Hepatocyte (in vitro differentiated cells): ENCODE results near the gene SNAP25. TPM values are rescaled to one million over a fixed set of nuclear protein-coding genes. Genes with fewer than 3 reads are reported as not detected.

ENCODE experiments used
- DNase-seq: peaks from one replicate; pipeline ENCODE4 v3.0.0-alpha.2; 2016; ENCODE audit warnings: low spot score
- H2AFZ ChIP-seq: fragments of 200-600 bp; sonication (generic); 2 replicates; pipeline ENCODE4 v1.6.0; 2016; ENCODE audit warnings: antibody characterized with exemption, mild to moderate bottlenecking
- H3K27ac ChIP-seq: fragments of 200-600 bp; sonication (generic); 2 replicates; pipeline ENCODE4 v1.5.1; 2016; ENCODE audit warnings: mild to moderate bottlenecking
- H3K27me3 ChIP-seq: fragments of 200-600 bp; sonication (generic); 2 replicates; pipeline ENCODE4 v1.6.1; 2016
- H3K36me3 ChIP-seq: fragments of 200-600 bp; sonication (generic); replicated peaks from 2 replicates; pipeline ENCODE4 v1.5.1; 2016; ENCODE audit warnings: low read depth; ENCODE audit not compliant: insufficient read depth
- H3K4me1 ChIP-seq: fragments of 200-600 bp; sonication (generic); 2 replicates; pipeline ENCODE4 v1.5.1; 2016; ENCODE audit warnings: mild to moderate bottlenecking, moderate library complexity; ENCODE audit not compliant: insufficient read depth
- H3K4me2 ChIP-seq: fragments of 200-600 bp; sonication (generic); 2 replicates; pipeline ENCODE4 v1.6.0; 2016
- H3K4me3 ChIP-seq: fragments of 200-600 bp; sonication (generic); 2 replicates; pipeline ENCODE4 v1.5.1; 2016; ENCODE audit warnings: mild to moderate bottlenecking
- H3K79me2 ChIP-seq: fragments of 200-600 bp; sonication (generic); 2 replicates; pipeline ENCODE4 v1.6.0; 2017; ENCODE audit warnings: mild to moderate bottlenecking
- H3K9me2 ChIP-seq: fragments of 200-600 bp; sonication (generic); replicated peaks from 2 replicates; pipeline ENCODE4 v1.6.0; 2017; ENCODE audit warnings: mild to moderate bottlenecking; ENCODE audit not compliant: insufficient read depth
- H3K9me3 ChIP-seq: fragments of 200-600 bp; sonication (generic); 2 replicates; pipeline ENCODE4 v1.5.1; 2016; ENCODE audit warnings: low read depth, mild to moderate bottlenecking
- H4K20me1 ChIP-seq: fragments of 200-600 bp; sonication (generic); 2 replicates; pipeline ENCODE4 v1.6.0; 2016; ENCODE audit warnings: mild to moderate bottlenecking; ENCODE audit not compliant: insufficient read depth, poor library complexity, severe bottlenecking
- EZH2 ChIP-seq: fragments of 200-600 bp; sonication (generic); IDR thresholded peaks from 2 replicates; pipeline ENCODE4 v1.6.1; 2016; ENCODE audit warnings: antibody characterized with exemption, mild to moderate bottlenecking, borderline replicate concordance
- EZH2phosphoT487 ChIP-seq: fragments of 200-600 bp; sonication (generic); IDR thresholded peaks from one replicate; pipeline ENCODE4 v1.6.1; 2018; ENCODE audit warnings: antibody characterized with exemption, mild to moderate bottlenecking, low read depth, moderate library complexity; ENCODE audit not compliant: unreplicated experiment, severe bottlenecking
- WGBS: methylation state at CpG from one replicate; pipeline ENCODE4 v1.1.6; 2016; ENCODE audit warnings: low lambda C conversion rate; ENCODE audit errors: missing lambda C conversion rate; 5-methylcytosine and 5-hydroxymethylcytosine counted together
- polyA plus RNA-seq: library from polyadenylated mRNA; unstranded; fragments of >200 nt; fragmentation: Nextera tagmentation; extraction: Ambion mirVana; gene quantifications from 2 replicates; pipeline ENCODE4 v1.2.1, GENCODE V29; 2016
- total RNA-seq: library from RNA; depleted of rRNA; stranded (reverse); fragments of >200 nt; gene quantifications from 2 replicates; pipeline ENCODE4 v1.2.3, GENCODE V29; 2014
- TF ChIP-seq, protein P1 (sequence below): fragments of 200-600 bp; sonication (generic); IDR thresholded peaks from 2 replicates; pipeline ENCODE4 v1.5.1; 2016; ENCODE audit warnings: antibody characterized with exemption, mild to moderate bottlenecking; ENCODE audit not compliant: poor library complexity

Gene SNAP25
- total and polyA plus RNA-seq, 2 experiments from 2014 or later: 3.7 to 5.2 TPM

DNA sequence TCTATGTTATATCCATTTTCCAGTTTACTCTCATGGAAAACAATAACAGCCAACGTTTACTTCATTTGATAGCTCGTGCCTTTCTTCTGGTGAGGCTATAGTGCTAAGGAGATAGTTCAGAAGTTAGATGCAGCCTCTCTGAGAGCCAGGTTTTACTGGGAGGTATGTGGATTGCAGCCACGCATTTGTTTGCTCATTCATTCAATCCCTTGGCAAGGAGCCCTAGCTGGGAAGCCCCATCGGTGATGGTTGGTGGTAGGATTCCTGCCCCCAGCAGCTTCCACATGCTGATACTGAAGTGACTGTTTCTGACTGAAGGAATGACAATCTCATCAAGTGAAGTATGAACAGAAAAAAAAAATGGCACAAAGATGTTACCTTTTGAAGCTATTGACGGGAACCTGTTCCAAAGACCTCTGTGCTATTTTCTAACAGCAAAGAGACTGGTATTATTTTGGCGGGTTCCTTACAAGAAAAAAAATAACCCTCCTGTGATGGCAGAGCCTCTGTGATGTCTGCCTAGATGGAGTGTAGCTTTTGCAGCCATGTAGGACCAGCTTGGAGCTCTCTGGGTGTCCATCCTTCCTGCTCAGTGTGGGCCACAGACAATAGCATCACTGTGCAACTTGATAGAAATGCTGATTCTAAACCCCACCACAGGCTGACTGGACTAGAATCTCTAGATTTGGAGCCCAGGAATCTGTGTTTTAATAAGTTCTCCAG is 30.6 kb downstream of the SNAP25 start:
- H3K27ac ChIP-seq: no peak overlapping the region
- H3K27me3 ChIP-seq: no peaks in the 10 kb centered on the region
- H4K20me1 ChIP-seq: no peaks in the 10 kb centered on the region
- H3K4me2 ChIP-seq: no peak overlapping the region
- H3K79me2 ChIP-seq: no peaks in the 10 kb centered on the region
- TF ChIP-seq, protein P1, sequence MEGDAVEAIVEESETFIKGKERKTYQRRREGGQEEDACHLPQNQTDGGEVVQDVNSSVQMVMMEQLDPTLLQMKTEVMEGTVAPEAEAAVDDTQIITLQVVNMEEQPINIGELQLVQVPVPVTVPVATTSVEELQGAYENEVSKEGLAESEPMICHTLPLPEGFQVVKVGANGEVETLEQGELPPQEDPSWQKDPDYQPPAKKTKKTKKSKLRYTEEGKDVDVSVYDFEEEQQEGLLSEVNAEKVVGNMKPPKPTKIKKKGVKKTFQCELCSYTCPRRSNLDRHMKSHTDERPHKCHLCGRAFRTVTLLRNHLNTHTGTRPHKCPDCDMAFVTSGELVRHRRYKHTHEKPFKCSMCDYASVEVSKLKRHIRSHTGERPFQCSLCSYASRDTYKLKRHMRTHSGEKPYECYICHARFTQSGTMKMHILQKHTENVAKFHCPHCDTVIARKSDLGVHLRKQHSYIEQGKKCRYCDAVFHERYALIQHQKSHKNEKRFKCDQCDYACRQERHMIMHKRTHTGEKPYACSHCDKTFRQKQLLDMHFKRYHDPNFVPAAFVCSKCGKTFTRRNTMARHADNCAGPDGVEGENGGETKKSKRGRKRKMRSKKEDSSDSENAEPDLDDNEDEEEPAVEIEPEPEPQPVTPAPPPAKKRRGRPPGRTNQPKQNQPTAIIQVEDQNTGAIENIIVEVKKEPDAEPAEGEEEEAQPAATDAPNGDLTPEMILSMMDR: no peak
- TF ChIP-seq EZH2phosphoT487 (no peak), EZH2 (no peak)
- H3K9me2 ChIP-seq: no peaks in the 10 kb centered on the region
- no peak overlapping the region for H2AFZ ChIP-seq
- H3K4me1 ChIP-seq: no peaks in the 10 kb centered on the region
- whole genome bisulfite sequencing: 65% methylated on average over 6 of the region's 6 CpGs
- H3K36me3 ChIP-seq: no peaks in the 10 kb centered on the region
- H3K9me3 ChIP-seq: no peaks in the 10 kb centered on the region
- H3K4me3 ChIP-seq: no peak overlapping the region
- DNase-seq: no peak

GRCh38 chr20:10249822-10250221 is 31.2 kb downstream of the SNAP25 start:
- 90% methylated on average over 2 of the region's 2 CpGs for WGBS
- H3K36me3 ChIP-seq: no peaks in the 10 kb centered on the region
- no peaks in the 10 kb centered on the region for H3K4me1 ChIP-seq
- no peak overlapping the region for H3K27ac ChIP-seq
- no peak for DNase-seq
- H2AFZ ChIP-seq: no peak overlapping the region
- H3K9me3 ChIP-seq: no peaks in the 10 kb centered on the region
- H3K27me3 ChIP-seq: no peaks in the 10 kb centered on the region
- H3K79me2 ChIP-seq: no peaks in the 10 kb centered on the region
- no peak overlapping the region for H3K4me2 ChIP-seq
- no peaks in the 10 kb centered on the region for H4K20me1 ChIP-seq
- TF ChIP-seq, protein P1: no peak
- TF ChIP-seq EZH2phosphoT487 (no peak), EZH2 (no peak)
- H3K4me3 ChIP-seq: no peak overlapping the region
- no peaks in the 10 kb centered on the region for H3K9me2 ChIP-seq

DNA sequence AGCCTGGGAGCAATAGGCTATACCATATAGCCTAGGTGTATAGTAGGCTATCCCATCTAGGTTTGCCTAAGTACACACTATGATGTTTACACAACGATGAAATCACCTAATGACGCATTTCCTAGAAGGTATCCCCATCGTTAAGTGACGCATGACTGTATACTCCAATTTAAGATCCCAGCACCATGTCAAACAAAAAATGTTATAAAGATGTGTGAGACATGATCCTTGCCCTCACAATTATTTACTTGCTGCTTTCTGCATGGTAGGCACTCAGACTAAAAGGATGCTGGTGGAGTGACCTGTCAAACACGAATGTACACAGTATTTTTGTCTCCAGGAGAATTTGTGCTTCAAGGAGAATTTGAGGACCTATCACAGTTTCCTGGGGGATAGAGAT is 32.3 kb downstream of the SNAP25 start:
- H3K27ac ChIP-seq: no peak overlapping the region
- no peaks in the 10 kb centered on the region for H3K27me3 ChIP-seq
- H3K79me2 ChIP-seq: no peaks in the 10 kb centered on the region
- H3K4me2 ChIP-seq: no peak overlapping the region
- peak; percentile 47 for DNase-seq
- no peaks in the 10 kb centered on the region for H3K9me3 ChIP-seq
- no peak overlapping the region for H2AFZ ChIP-seq
- WGBS: 64% methylated on average over 5 of the region's 5 CpGs
- TF ChIP-seq EZH2 (no peak), EZH2phosphoT487 (no peak)
- TF ChIP-seq, protein P1: no peak
- no peaks in the 10 kb centered on the region for H4K20me1 ChIP-seq
- no peak overlapping the region for H3K4me3 ChIP-seq
- no peaks in the 10 kb centered on the region for H3K4me1 ChIP-seq
- H3K36me3 ChIP-seq: no peaks in the 10 kb centered on the region
- H3K9me2 ChIP-seq: no peaks in the 10 kb centered on the region

- H3K36me3 ChIP-seq: no peaks in the 10 kb centered on the region
- no peaks in the 10 kb centered on the region for H3K9me2 ChIP-seq
Observed at GRCh38 chr20:10253780-10254179, 35.1 kb downstream of the SNAP25 start.

More at GRCh38 chr20:10253780-10254179, 35.1 kb downstream of the SNAP25 start:
- no peak overlapping the region for H3K27ac ChIP-seq
- no peaks in the 10 kb centered on the region for H3K27me3 ChIP-seq
- no peak for TF ChIP-seq EZH2phosphoT487
- H3K9me3 ChIP-seq: no peaks in the 10 kb centered on the region
- no peaks in the 10 kb centered on the region for H3K79me2 ChIP-seq
- no peaks in the 10 kb centered on the region for H3K4me1 ChIP-seq
- H3K4me2 ChIP-seq: no peak overlapping the region
- no peaks in the 10 kb centered on the region for H4K20me1 ChIP-seq
- no peak for DNase-seq
- no peak overlapping the region for H2AFZ ChIP-seq
- no peak overlapping the region for H3K4me3 ChIP-seq
- 94% methylated on average over 3 of the region's 3 CpGs for WGBS
